ENCODE results near the gene TMEM30A. TPM values are rescaled to one million over a fixed set of nuclear protein-coding genes. Genes with fewer than 3 reads are reported as not detected.

TMEM30A gene
- total RNA-seq, 1 donor from 2014 or later: 112 TPM

GRCh38 chr6:75326557-75327258 is 42.1 kb upstream of the TMEM30A start:
- H3K9me3 Mint-ChIP-seq (ENCODE audit: unreplicated experiment): peaks cover 4% of the 10 kb centered on the region
- H3K4me3 Mint-ChIP-seq (ENCODE audit: unreplicated experiment): no peak overlapping the region
- H3K36me3 Mint-ChIP-seq (ENCODE audit: unreplicated experiment): no peaks in the 10 kb centered on the region
- no peaks in the 10 kb centered on the region for H3K4me1 Mint-ChIP-seq (ENCODE audit: unreplicated experiment)
- no peak overlapping the region for H3K27ac Mint-ChIP-seq (ENCODE audit: unreplicated experiment)
- no peak for DNase-seq (ENCODE audit: extremely low spot score, unreplicated experiment)
- H3K27me3 Mint-ChIP-seq (ENCODE audit: unreplicated experiment): peaks cover 10% of the 10 kb centered on the region
- TF ChIP-seq, protein P1, sequence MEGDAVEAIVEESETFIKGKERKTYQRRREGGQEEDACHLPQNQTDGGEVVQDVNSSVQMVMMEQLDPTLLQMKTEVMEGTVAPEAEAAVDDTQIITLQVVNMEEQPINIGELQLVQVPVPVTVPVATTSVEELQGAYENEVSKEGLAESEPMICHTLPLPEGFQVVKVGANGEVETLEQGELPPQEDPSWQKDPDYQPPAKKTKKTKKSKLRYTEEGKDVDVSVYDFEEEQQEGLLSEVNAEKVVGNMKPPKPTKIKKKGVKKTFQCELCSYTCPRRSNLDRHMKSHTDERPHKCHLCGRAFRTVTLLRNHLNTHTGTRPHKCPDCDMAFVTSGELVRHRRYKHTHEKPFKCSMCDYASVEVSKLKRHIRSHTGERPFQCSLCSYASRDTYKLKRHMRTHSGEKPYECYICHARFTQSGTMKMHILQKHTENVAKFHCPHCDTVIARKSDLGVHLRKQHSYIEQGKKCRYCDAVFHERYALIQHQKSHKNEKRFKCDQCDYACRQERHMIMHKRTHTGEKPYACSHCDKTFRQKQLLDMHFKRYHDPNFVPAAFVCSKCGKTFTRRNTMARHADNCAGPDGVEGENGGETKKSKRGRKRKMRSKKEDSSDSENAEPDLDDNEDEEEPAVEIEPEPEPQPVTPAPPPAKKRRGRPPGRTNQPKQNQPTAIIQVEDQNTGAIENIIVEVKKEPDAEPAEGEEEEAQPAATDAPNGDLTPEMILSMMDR (IDR thresholded peaks at IDR 0.05): no peak

DNA sequence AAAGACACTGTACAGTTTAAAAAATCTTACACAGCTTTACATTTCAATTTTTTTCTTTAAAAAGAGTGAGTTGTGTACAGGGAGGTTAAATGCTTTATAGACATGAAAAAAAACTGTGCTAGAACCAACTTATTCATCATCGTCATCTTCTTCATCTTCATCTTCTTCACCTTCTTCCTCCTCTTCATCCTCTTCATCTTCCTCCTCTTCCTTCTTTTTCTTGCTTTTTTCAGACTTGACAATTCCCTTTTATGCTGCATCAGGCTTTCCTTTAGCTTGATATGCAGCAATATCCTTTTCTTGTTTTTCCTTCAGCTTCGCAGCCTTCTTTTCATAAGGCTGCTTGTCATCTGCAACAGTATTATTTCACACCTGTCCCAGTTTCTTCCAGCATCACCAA is 34.3 kb upstream of the TMEM30A start:
- Mint-ChIP-seq H3K9me3 (ENCODE audit: unreplicated experiment) (peaks cover 7% of the 10 kb centered on the region), H3K27me3 (ENCODE audit: unreplicated experiment) (peaks cover 10% of the 10 kb centered on the region), H3K4me3 (ENCODE audit: unreplicated experiment) (no peak overlapping the region), H3K27ac (ENCODE audit: unreplicated experiment) (no peak overlapping the region), H3K36me3 (ENCODE audit: unreplicated experiment) (no peaks in the 10 kb centered on the region), H3K4me1 (ENCODE audit: unreplicated experiment) (peaks cover 16% of the 10 kb centered on the region)
- no peak for DNase-seq (ENCODE audit: extremely low spot score, unreplicated experiment)
- TF ChIP-seq, protein P1 (IDR thresholded peaks at IDR 0.05): no peak

GRCh38 chr6:75317503-75318206 is 33.1 kb upstream of the TMEM30A start:
- H3K4me1 Mint-ChIP-seq (ENCODE audit: unreplicated experiment): peaks cover 16% of the 10 kb centered on the region
- TF ChIP-seq, protein P1 (IDR thresholded peaks at IDR 0.05): no peak
- no peak for DNase-seq (ENCODE audit: extremely low spot score, unreplicated experiment)
- no peak overlapping the region for H3K4me3 Mint-ChIP-seq (ENCODE audit: unreplicated experiment)
- peaks cover 7% of the 10 kb centered on the region for H3K9me3 Mint-ChIP-seq (ENCODE audit: unreplicated experiment)
- H3K27ac Mint-ChIP-seq (ENCODE audit: unreplicated experiment): peak overlapping the region; percentile 50
- H3K27me3 Mint-ChIP-seq (ENCODE audit: unreplicated experiment): peaks cover 14% of the 10 kb centered on the region
- H3K36me3 Mint-ChIP-seq (ENCODE audit: unreplicated experiment): no peaks in the 10 kb centered on the region

GRCh38 chr6:75315978-75316377 is 31.4 kb upstream of the TMEM30A start:
- peaks cover 7% of the 10 kb centered on the region for H3K9me3 Mint-ChIP-seq (ENCODE audit: unreplicated experiment)
- peaks cover 16% of the 10 kb centered on the region for H3K4me1 Mint-ChIP-seq (ENCODE audit: unreplicated experiment)
- H3K36me3 Mint-ChIP-seq (ENCODE audit: unreplicated experiment): no peaks in the 10 kb centered on the region
- TF ChIP-seq, protein P1 (IDR thresholded peaks at IDR 0.05): no peak
- no peak for DNase-seq (ENCODE audit: extremely low spot score, unreplicated experiment)
- H3K4me3 Mint-ChIP-seq (ENCODE audit: unreplicated experiment): no peak overlapping the region
- no peak overlapping the region for H3K27ac Mint-ChIP-seq (ENCODE audit: unreplicated experiment)
- peaks cover 14% of the 10 kb centered on the region for H3K27me3 Mint-ChIP-seq (ENCODE audit: unreplicated experiment)

DNA sequence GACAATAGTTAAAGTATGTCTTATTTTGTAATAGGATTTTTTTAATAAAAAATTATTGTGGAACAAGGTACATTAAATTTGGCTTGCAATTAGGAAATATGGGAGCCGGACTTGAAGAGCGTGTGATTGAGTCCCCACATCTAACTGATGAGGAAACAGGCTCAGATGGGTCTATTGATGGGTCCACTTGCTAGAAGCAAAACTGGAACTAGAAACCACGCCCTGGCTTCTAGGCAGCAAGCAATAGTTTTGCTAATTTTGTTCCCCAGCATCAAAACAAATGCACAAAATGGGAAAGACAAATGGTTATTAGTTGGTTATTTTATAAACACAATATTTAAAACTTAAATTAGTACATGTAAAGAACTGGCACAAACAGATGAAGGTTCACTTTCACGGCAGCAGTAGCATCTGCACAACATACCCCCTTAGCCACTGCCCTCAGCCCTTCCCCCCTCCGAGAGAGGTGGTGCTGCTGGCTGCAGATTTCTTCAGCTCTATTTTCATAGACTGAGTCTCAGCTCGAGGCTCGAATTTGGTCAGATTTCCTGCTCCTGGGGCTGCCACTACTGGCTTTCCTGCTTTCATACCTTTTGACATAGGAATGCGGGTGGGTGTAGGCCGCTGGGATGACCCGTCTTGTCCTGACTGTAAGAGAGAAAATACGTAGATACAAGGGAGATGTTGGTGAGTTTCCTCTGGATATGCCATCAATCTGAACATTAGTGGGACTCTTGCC is 23.8 kb upstream of the TMEM30A start:
- no peak for DNase-seq (ENCODE audit: extremely low spot score, unreplicated experiment)
- Mint-ChIP-seq H3K36me3 (ENCODE audit: unreplicated experiment) (no peaks in the 10 kb centered on the region), H3K27me3 (ENCODE audit: unreplicated experiment) (no peaks in the 10 kb centered on the region), H3K27ac (ENCODE audit: unreplicated experiment) (no peak overlapping the region), H3K4me1 (ENCODE audit: unreplicated experiment) (no peaks in the 10 kb centered on the region), H3K4me3 (ENCODE audit: unreplicated experiment) (no peak overlapping the region), H3K9me3 (ENCODE audit: unreplicated experiment) (no peaks in the 10 kb centered on the region)
- TF ChIP-seq, protein P1 (IDR thresholded peaks at IDR 0.05): no peak

Measured in osteocyte (in vitro differentiated cells).